Measurements from ENCODE around the gene OR2B2.

The OR2B2 gene

GRCh38 chr6:27864906-27865849, 47.0 kb downstream of the OR2B2 start:
- no peaks in the 10 kb centered on the region for H3K27me3 Mint-ChIP-seq
- H3K4me1 Mint-ChIP-seq (ENCODE audit: low read depth) = peaks cover 36% of the 10 kb centered on the region
- H3K9me3 Mint-ChIP-seq (ENCODE audit: low read depth) = no peaks in the 10 kb centered on the region
- H3K27ac Mint-ChIP-seq = peak overlapping the region; percentile 93
- peak overlapping the region; percentile 98 for H3K4me3 Mint-ChIP-seq
- no peaks in the 10 kb centered on the region for H3K36me3 Mint-ChIP-seq

GRCh38 chr6:27863962-27864905, 48.0 kb downstream of the OR2B2 start:
- no peaks in the 10 kb centered on the region for H3K27me3 Mint-ChIP-seq
- H3K27ac Mint-ChIP-seq = peak overlapping the region; percentile 93
- peak overlapping the region; percentile 98 for H3K4me3 Mint-ChIP-seq
- H3K36me3 Mint-ChIP-seq = no peaks in the 10 kb centered on the region
- peaks cover 36% of the 10 kb centered on the region for H3K4me1 Mint-ChIP-seq (ENCODE audit: low read depth)
- H3K9me3 Mint-ChIP-seq (ENCODE audit: low read depth) = no peaks in the 10 kb centered on the region

GRCh38 chr6:27862396-27863066, 49.7 kb downstream of the OR2B2 start:
- Mint-ChIP-seq H3K9me3 (ENCODE audit: low read depth) (no peaks in the 10 kb centered on the region), H3K4me3 (no peak overlapping the region), H3K27ac (no peak overlapping the region), H3K4me1 (ENCODE audit: low read depth) (peaks cover 30% of the 10 kb centered on the region), H3K36me3 (no peaks in the 10 kb centered on the region), H3K27me3 (no peaks in the 10 kb centered on the region)

- H3K4me1 Mint-ChIP-seq (ENCODE audit: low read depth) = peaks cover 26% of the 10 kb centered on the region
- no peak overlapping the region for H3K27ac Mint-ChIP-seq
- no peaks in the 10 kb centered on the region for H3K36me3 Mint-ChIP-seq
- H3K4me3 Mint-ChIP-seq = no peak overlapping the region
- no peaks in the 10 kb centered on the region for H3K9me3 Mint-ChIP-seq (ENCODE audit: low read depth)
- no peaks in the 10 kb centered on the region for H3K27me3 Mint-ChIP-seq
These were observed 50.3 kb downstream of the OR2B2 start for GRCh38 chr6:27861861-27862260.

- Mint-ChIP-seq H3K27me3 (no peaks in the 10 kb centered on the region), H3K36me3 (no peaks in the 10 kb centered on the region), H3K4me1 (ENCODE audit: low read depth) (peaks cover 21% of the 10 kb centered on the region), H3K9me3 (ENCODE audit: low read depth) (no peaks in the 10 kb centered on the region), H3K4me3 (no peak overlapping the region), H3K27ac (no peak overlapping the region)
These were observed 50.8 kb downstream of the OR2B2 start for GRCh38 chr6:27861276-27861840.

Measured in activated naive CD8-positive, alpha-beta T cell (primary cell).